Measurements from ENCODE around the gene HOXC5. TPM values are rescaled to one million over a fixed set of nuclear protein-coding genes. Genes with fewer than 3 reads are reported as not detected.

Gene HOXC5
- total RNA-seq, 1 donor from 2014 or later: 0.50 TPM

DNA sequence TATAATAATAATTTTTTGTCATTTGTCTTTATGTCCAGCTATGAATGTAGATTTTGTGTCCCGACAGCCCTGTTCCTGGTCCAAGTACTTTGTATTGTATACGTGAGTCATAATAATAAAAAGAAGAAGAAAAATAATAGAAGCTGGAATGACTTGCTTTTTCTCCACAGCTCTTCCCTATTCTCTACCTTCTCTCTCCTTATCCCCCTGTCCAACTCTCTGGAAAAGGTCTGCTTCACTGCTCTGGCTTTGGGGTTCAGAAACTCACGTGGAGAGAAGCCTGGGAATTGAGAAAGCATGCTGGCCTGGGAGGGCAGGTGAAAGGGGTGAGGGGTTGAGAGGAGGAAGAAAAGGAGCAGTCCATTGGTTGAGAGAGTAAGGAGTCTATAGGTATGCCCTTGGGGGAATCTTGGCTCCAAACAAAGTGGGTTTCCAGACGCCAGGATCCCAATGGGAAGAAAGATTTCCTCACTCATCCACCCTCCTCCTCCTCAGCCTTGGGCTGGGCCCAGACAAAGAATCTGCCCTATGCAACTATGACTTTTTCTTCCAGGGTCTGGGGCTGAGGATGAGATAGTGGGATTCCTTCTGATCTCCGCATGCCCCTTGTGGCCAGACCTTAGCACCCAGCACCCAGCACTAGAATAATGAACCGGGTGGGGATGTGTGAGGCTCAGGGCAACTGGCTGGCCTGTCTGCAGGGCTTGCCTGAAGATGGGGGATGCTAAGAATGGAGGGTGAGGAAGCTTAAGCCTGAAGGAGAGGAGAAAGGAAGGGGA, 20.0 kb upstream of the HOXC5 start:
- TF ChIP-seq, protein P1, sequence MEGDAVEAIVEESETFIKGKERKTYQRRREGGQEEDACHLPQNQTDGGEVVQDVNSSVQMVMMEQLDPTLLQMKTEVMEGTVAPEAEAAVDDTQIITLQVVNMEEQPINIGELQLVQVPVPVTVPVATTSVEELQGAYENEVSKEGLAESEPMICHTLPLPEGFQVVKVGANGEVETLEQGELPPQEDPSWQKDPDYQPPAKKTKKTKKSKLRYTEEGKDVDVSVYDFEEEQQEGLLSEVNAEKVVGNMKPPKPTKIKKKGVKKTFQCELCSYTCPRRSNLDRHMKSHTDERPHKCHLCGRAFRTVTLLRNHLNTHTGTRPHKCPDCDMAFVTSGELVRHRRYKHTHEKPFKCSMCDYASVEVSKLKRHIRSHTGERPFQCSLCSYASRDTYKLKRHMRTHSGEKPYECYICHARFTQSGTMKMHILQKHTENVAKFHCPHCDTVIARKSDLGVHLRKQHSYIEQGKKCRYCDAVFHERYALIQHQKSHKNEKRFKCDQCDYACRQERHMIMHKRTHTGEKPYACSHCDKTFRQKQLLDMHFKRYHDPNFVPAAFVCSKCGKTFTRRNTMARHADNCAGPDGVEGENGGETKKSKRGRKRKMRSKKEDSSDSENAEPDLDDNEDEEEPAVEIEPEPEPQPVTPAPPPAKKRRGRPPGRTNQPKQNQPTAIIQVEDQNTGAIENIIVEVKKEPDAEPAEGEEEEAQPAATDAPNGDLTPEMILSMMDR (IDR thresholded peaks at IDR 0.05; ENCODE audit: insufficient read depth, low read length, poor library complexity, severe bottlenecking): no peak
- Histone ChIP-seq H3K36me3 (ENCODE audit: control insufficient read depth, insufficient read depth, low read length) (no peaks in the 10 kb centered on the region), H3K27me3 (ENCODE audit: control insufficient read depth, insufficient read depth, low read length) (peaks cover 24% of the 10 kb centered on the region), H3K4me3 (ENCODE audit: low read depth, low read length) (no peak overlapping the region)
- DNase-seq (ENCODE audit: low read depth): no peak

- Histone ChIP-seq H3K27me3 (ENCODE audit: control insufficient read depth, insufficient read depth, low read length) (peaks cover 19% of the 10 kb centered on the region), H3K4me3 (ENCODE audit: low read depth, low read length) (no peak overlapping the region), H3K36me3 (ENCODE audit: control insufficient read depth, insufficient read depth, low read length) (no peaks in the 10 kb centered on the region)
- TF ChIP-seq, protein P1 (IDR thresholded peaks at IDR 0.05; ENCODE audit: insufficient read depth, low read length, poor library complexity, severe bottlenecking): no peak
- DNase-seq (ENCODE audit: low read depth): no peak
Measured at GRCh38 chr12:54014377-54015017, 18.4 kb upstream of the HOXC5 start.

DNA sequence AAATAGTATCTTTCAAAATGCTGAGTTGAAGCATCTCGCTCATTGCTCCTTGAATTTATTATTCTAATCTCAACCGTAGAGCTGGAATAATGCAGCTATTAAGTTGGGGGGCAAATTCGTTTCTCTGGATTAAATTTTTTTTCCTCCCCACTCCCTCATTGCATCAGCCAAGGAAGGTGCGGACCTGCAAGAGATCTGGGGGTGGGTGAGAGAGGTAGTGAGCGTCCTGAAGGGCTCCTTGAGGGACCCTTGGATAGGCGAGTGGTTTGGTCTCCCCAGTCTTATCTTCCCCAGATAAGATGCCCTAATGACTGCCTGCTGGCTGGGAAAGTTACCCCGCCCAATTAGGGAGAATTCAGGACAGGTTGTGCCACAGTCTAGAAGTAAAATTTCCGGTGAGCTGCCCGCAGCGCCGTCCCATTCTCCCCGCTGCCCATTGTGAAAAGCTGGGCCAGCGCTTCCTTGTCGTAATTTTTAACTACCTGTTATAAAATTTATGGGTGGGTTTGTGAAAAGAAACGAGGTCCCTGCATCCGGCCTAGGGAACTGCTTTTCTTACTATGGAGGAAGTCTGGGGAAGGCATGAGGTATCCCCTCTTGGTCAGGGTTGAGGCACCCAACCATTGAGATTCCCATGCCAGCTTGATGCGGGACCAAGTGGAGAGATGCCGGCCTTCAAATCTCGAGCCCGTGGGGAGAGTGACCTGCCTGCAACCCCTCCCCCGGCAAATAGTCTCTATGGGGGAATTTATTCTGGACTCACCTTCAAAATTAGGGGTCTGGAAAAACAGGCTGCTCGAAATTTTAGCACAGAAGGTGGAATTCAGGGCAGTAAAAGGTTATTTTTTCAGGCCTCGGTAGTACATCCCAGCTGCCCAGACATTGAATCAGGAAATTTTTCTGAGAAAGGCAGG, 17.6 kb upstream of the HOXC5 start:
- peaks cover 18% of the 10 kb centered on the region for H3K27me3 ChIP-seq (ENCODE audit: control insufficient read depth, insufficient read depth, low read length)

GRCh38 chr12:54016051-54016450, 16.8 kb upstream of the HOXC5 start:
- peaks cover 17% of the 10 kb centered on the region for H3K27me3 ChIP-seq (ENCODE audit: control insufficient read depth, insufficient read depth, low read length)
- TF ChIP-seq, protein P1 (IDR thresholded peaks at IDR 0.05; ENCODE audit: insufficient read depth, low read length, poor library complexity, severe bottlenecking): no peak
- H3K4me3 ChIP-seq (ENCODE audit: low read depth, low read length): peak overlapping the region; percentile 49
- H3K36me3 ChIP-seq (ENCODE audit: control insufficient read depth, insufficient read depth, low read length): no peaks in the 10 kb centered on the region
- no peak for DNase-seq (ENCODE audit: low read depth)

More for the DNA sequence above, 17.6 kb upstream of the HOXC5 start:
- DNase-seq (ENCODE audit: low read depth): no peak
- no peaks in the 10 kb centered on the region for H3K36me3 ChIP-seq (ENCODE audit: control insufficient read depth, insufficient read depth, low read length)
- H3K4me3 ChIP-seq (ENCODE audit: low read depth, low read length): no peak overlapping the region
- TF ChIP-seq, protein P1 (IDR thresholded peaks at IDR 0.05; ENCODE audit: insufficient read depth, low read length, poor library complexity, severe bottlenecking): no peak

GRCh38 chr12:54016478-54016964, 16.3 kb upstream of the HOXC5 start:
- Histone ChIP-seq H3K36me3 (ENCODE audit: control insufficient read depth, insufficient read depth, low read length) (no peaks in the 10 kb centered on the region), H3K27me3 (ENCODE audit: control insufficient read depth, insufficient read depth, low read length) (peaks cover 20% of the 10 kb centered on the region), H3K4me3 (ENCODE audit: low read depth, low read length) (peak overlapping the region; percentile 49)
- no peak for DNase-seq (ENCODE audit: low read depth)
- TF ChIP-seq, protein P1 (IDR thresholded peaks at IDR 0.05; ENCODE audit: insufficient read depth, low read length, poor library complexity, severe bottlenecking): no peak
